Measurements from ENCODE around the gene PNMA8B. TPM values are rescaled to one million over a fixed set of nuclear protein-coding genes. Genes with fewer than 3 reads are reported as not detected.

PNMA8B gene
- total RNA-seq, 5 donors from 2014 or later (not counting 1 experiment from before 2014, with no cell fraction given): 0.20 to 1.1 (median 0.44) TPM

DNA sequence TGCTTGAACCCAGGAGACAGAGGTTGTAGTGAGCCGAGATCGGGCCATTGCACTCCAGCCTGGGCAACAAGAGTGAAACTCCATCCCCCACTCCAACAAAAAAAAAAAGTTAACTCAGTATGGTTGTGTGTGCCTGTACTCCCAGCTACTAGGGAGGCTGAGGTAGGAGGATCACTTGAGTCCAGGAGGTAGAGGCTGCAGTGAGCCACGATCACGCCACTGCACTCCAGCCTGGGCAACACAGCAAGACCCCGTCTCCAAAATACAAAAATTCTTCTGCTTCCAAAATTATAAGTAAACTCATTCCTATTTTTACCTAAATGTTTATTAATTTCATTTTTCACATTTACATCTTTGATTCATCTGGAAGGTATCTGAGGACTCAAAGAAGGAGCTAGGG, 38.7 kb downstream of the PNMA8B start:
- no peak for ATAC-seq (replicated peaks in 1 of 4)
- H3K36me3 Mint-ChIP-seq: no peaks in the 10 kb centered on the region

DNA sequence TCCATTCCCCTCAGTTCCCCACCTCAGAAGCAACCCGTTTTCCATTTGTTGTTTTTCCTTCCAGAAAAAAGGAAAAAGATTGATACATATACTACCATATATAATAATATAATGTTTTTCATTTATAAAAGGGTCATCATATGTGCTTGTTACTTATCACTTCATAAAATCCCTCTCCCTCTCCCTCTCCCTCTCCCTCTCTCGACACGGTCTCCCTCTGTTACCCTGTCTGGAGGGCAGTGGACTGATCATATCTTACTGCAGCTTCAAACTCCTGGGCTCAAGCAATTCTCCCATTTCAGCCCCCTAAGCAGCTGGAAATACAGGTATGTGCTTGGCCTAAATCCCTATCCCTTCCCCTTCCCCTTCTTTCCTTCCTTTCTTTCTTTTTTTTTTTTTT, 41.4 kb downstream of the PNMA8B start:
- WGBS (ENCODE audit: insufficient coverage): no CpG with 5 or more reads among the region's 3 CpGs
- no peaks in the 10 kb centered on the region for H3K4me1 ChIP-seq (ENCODE audit: control insufficient read depth in 1 of 2, extremely low read depth in 1 of 2, insufficient read depth in 2 of 2, low read length in 2 of 2)
- DNase-seq (no peak), ATAC-seq (replicated peaks in 1 of 4) (no peak)
- H3K36me3 ChIP-seq (ENCODE audit: control insufficient read depth in 2 of 2, extremely low read depth in 1 of 2, insufficient read depth in 1 of 2, low read length in 1 of 2): no peaks in the 10 kb centered on the region
- no peak overlapping the region for H3K27ac ChIP-seq (ENCODE audit: low read length)
- H3K4me3 Mint-ChIP-seq: no peak overlapping the region
- H3K9me3 ChIP-seq: no peaks in the 10 kb centered on the region
- peaks cover 3% of the 10 kb centered on the region for H3K36me3 Mint-ChIP-seq
- no peak overlapping the region for H3K4me3 ChIP-seq (ENCODE audit: control insufficient read depth in 1 of 2, extremely low read depth in 1 of 2, low read length in 1 of 2)
- H3K27me3 ChIP-seq (replicated peaks in 1 of 2; ENCODE audit: control insufficient read depth in 2 of 2, extremely low read depth in 1 of 2, insufficient read depth in 2 of 2, low read length in 1 of 2): peaks cover 0 to 23% of the 10 kb centered on the region in 2 experiments
- POLR2A ChIA-PET: no interaction called here
- H3K4me1 Mint-ChIP-seq: no peaks in the 10 kb centered on the region
- H3K9me3 Mint-ChIP-seq: peaks cover 6 to 7% (median 7%) of the 10 kb centered on the region in 3 donors
- H3K27me3 Mint-ChIP-seq: peaks cover 34 to 36% of the 10 kb centered on the region in 2 donors
- CTCF ChIA-PET: no interaction called here
- H3K27ac Mint-ChIP-seq: no peak overlapping the region

More for the DNA sequence above, 38.7 kb downstream of the PNMA8B start:
- Mint-ChIP-seq H3K27ac (no peak overlapping the region), H3K4me3 (no peak overlapping the region), H3K9me3 (no peaks in the 10 kb centered on the region), H3K27me3 (peaks cover 30 to 32% of the 10 kb centered on the region in 2 donors), H3K4me1 (no peaks in the 10 kb centered on the region)
- peaks cover 0 to 36% of the 10 kb centered on the region in 2 experiments for H3K27me3 ChIP-seq (replicated peaks in 1 of 2; ENCODE audit: control insufficient read depth in 2 of 2, extremely low read depth in 1 of 2, insufficient read depth in 2 of 2, low read length in 1 of 2)
- ChIA-PET POLR2A (no interaction called here), CTCF (interaction anchor here (0.7 kb wide), 2 partner anchors 11 to 75 kb away, joined by 3 read pairs; no protein-coding TSS in a partner anchor)
- DNase-seq: no peak
- no peak overlapping the region for H3K27ac ChIP-seq (ENCODE audit: low read length)
- H3K4me3 ChIP-seq (ENCODE audit: control insufficient read depth in 1 of 2, extremely low read depth in 1 of 2, low read length in 1 of 2): no peak overlapping the region
- no peaks in the 10 kb centered on the region for H3K4me1 ChIP-seq (ENCODE audit: control insufficient read depth in 1 of 2, extremely low read depth in 1 of 2, insufficient read depth in 2 of 2, low read length in 2 of 2)
- WGBS (ENCODE audit: insufficient coverage): no CpG with 5 or more reads among the region's 5 CpGs
- no peaks in the 10 kb centered on the region for H3K36me3 ChIP-seq (ENCODE audit: control insufficient read depth in 2 of 2, extremely low read depth in 1 of 2, insufficient read depth in 1 of 2, low read length in 1 of 2)
- H3K9me3 ChIP-seq: no peaks in the 10 kb centered on the region

DNA sequence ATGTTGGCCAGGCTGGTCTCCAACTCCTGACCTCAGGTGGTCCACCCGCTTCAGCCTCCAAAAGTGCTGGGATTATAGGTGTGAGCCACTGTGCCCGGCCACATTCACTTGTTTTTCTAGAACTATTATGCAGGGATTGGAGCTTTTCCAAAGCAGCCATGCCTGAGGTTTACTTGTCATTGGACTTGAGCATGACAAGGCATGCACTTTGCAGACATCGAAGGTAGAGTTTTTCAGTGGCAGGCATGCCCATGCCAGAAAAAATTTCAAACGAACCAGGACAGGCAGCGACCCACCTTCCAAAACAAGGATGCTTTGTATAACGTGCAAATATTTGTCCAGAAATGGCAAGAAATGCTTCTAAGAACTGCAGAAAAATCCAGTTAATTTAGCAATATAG, 42.0 kb downstream of the PNMA8B start:
- H3K27ac Mint-ChIP-seq: no peak overlapping the region
- H3K4me3 ChIP-seq (ENCODE audit: control insufficient read depth in 1 of 2, extremely low read depth in 1 of 2, low read length in 1 of 2): no peak overlapping the region
- DNase-seq (no peak), ATAC-seq (replicated peaks in 1 of 4) (no peak)
- no peaks in the 10 kb centered on the region for H3K36me3 ChIP-seq (ENCODE audit: control insufficient read depth in 2 of 2, extremely low read depth in 1 of 2, insufficient read depth in 1 of 2, low read length in 1 of 2)
- H3K4me1 Mint-ChIP-seq: no peaks in the 10 kb centered on the region
- no peaks in the 10 kb centered on the region for H3K9me3 ChIP-seq
- no peak overlapping the region for H3K4me3 Mint-ChIP-seq
- peaks cover 0 to 25% of the 10 kb centered on the region in 2 experiments for H3K27me3 ChIP-seq (replicated peaks in 1 of 2; ENCODE audit: control insufficient read depth in 2 of 2, extremely low read depth in 1 of 2, insufficient read depth in 2 of 2, low read length in 1 of 2)
- CTCF ChIA-PET: no interaction called here
- POLR2A ChIA-PET: no interaction called here
- no peak overlapping the region for H3K27ac ChIP-seq (ENCODE audit: low read length)
- H3K9me3 Mint-ChIP-seq: peaks cover 7 to 8% (median 8%) of the 10 kb centered on the region in 3 donors
- H3K27me3 Mint-ChIP-seq: peaks cover 31 to 33% of the 10 kb centered on the region in 2 donors
- H3K4me1 ChIP-seq (ENCODE audit: control insufficient read depth in 1 of 2, extremely low read depth in 1 of 2, insufficient read depth in 2 of 2, low read length in 2 of 2): no peaks in the 10 kb centered on the region
- 87% methylated on average over 6 of the region's 6 CpGs for WGBS (ENCODE audit: insufficient coverage)
- peaks cover 3% of the 10 kb centered on the region for H3K36me3 Mint-ChIP-seq

DNA sequence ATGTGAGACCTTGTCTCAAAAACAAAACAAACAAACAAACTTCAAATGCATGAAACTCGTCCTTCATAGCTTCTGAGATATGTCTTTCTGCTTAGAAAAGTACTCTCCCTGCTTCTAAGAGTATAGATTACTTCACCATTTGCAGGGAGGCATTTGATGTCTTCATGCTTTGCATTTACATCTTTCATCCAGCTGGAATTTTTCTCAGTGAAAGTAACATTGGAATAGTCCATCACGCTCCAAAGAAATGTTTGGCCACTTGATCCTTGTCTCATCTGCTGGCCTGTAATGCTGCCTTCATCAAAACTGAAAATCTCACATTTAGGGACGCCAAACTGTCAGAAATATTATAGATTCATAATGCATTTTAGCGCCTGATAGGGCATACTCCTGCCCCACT, 43.5 kb downstream of the PNMA8B start:
- Mint-ChIP-seq H3K27ac (no peak overlapping the region), H3K4me1 (no peaks in the 10 kb centered on the region), H3K36me3 (peaks cover 3% of the 10 kb centered on the region), H3K4me3 (no peak overlapping the region), H3K9me3 (peaks cover 7 to 8% (median 8%) of the 10 kb centered on the region in 3 donors), H3K27me3 (peaks cover 28 to 34% of the 10 kb centered on the region in 2 donors)
- ChIA-PET POLR2A (no interaction called here), CTCF (no interaction called here)
- H3K4me3 ChIP-seq (ENCODE audit: control insufficient read depth in 1 of 2, extremely low read depth in 1 of 2, low read length in 1 of 2): no peak overlapping the region
- 69% methylated on average over 2 of the region's 4 CpGs for WGBS (ENCODE audit: insufficient coverage)
- ATAC-seq (replicated peaks in 1 of 4): no peak
- H3K27ac ChIP-seq (ENCODE audit: low read length): no peak overlapping the region
- H3K4me1 ChIP-seq (ENCODE audit: control insufficient read depth in 1 of 2, extremely low read depth in 1 of 2, insufficient read depth in 2 of 2, low read length in 2 of 2): no peaks in the 10 kb centered on the region
- no peak for DNase-seq
- H3K36me3 ChIP-seq (ENCODE audit: control insufficient read depth in 2 of 2, extremely low read depth in 1 of 2, insufficient read depth in 1 of 2, low read length in 1 of 2): no peaks in the 10 kb centered on the region
- peaks cover 0 to 27% of the 10 kb centered on the region in 2 experiments for H3K27me3 ChIP-seq (replicated peaks in 1 of 2; ENCODE audit: control insufficient read depth in 2 of 2, extremely low read depth in 1 of 2, insufficient read depth in 2 of 2, low read length in 1 of 2)
- no peaks in the 10 kb centered on the region for H3K9me3 ChIP-seq

DNA sequence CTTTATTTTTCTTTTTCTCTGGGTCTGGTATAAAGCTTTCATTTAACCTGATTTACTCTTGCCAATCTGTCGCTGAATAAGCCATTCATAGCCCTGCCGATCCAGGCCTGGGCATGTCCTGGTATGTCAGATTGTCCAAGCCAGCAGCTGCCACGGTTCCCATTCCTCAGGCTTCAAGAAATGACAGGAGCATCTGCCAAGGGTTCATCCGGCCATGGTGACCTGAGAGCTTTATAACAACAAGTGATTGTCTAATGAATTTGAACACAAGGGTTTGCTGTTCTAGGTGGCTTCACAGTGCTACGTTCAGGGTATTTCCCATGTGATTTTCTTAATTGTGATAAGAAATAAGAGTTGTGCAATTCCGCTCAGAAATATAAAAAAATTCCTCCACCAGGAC, 44.3 kb downstream of the PNMA8B start:
- Histone ChIP-seq H3K9me3 (no peaks in the 10 kb centered on the region), H3K27ac (ENCODE audit: low read length) (no peak overlapping the region), H3K4me3 (ENCODE audit: control insufficient read depth in 1 of 2, extremely low read depth in 1 of 2, low read length in 1 of 2) (no peak overlapping the region), H3K4me1 (ENCODE audit: control insufficient read depth in 1 of 2, extremely low read depth in 1 of 2, insufficient read depth in 2 of 2, low read length in 2 of 2) (no peaks in the 10 kb centered on the region), H3K27me3 (replicated peaks in 1 of 2; ENCODE audit: control insufficient read depth in 2 of 2, extremely low read depth in 1 of 2, insufficient read depth in 2 of 2, low read length in 1 of 2) (peaks cover 0 to 23% of the 10 kb centered on the region in 2 experiments), H3K36me3 (ENCODE audit: control insufficient read depth in 2 of 2, extremely low read depth in 1 of 2, insufficient read depth in 1 of 2, low read length in 1 of 2) (no peaks in the 10 kb centered on the region)
- Mint-ChIP-seq H3K36me3 (peaks cover 3% of the 10 kb centered on the region), H3K4me3 (no peak overlapping the region), H3K27me3 (peaks cover 26 to 32% of the 10 kb centered on the region in 2 donors), H3K4me1 (no peaks in the 10 kb centered on the region), H3K9me3 (peaks cover 7 to 8% (median 8%) of the 10 kb centered on the region in 3 donors), H3K27ac (no peak overlapping the region)
- 82% methylated on average over 4 of the region's 6 CpGs for WGBS (ENCODE audit: insufficient coverage)
- ChIA-PET POLR2A (no interaction called here), CTCF (no interaction called here)
- no peak for DNase-seq
- ATAC-seq (replicated peaks in 1 of 4): no peak

DNA sequence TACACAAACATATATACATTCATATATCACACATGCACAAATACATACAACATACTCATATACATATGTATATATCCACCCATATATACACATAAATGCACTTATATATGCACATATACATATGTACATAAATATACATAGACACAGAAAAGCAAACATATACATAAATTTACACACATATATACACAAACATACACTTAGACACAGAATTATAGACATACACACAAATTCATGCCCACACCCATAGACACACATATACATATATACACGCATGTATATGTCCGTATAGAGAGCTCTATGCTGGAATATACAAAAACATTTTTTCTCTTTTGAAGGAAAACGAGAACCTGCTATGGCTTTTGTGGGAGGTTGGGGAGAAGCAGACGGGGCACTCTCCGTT, 44.9 kb downstream of the PNMA8B start:
- H3K36me3 Mint-ChIP-seq: peaks cover 3% of the 10 kb centered on the region
- H3K27ac Mint-ChIP-seq: no peak overlapping the region
- H3K9me3 Mint-ChIP-seq: peaks cover 7 to 8% (median 8%) of the 10 kb centered on the region in 3 donors
- CTCF ChIA-PET: interaction anchor here in 1 of 2 donors (1.4 kb wide), 1 partner anchor 9 kb away, joined by 7 read pairs; no protein-coding TSS in a partner anchor
- Histone ChIP-seq H3K9me3 (no peaks in the 10 kb centered on the region), H3K4me3 (ENCODE audit: control insufficient read depth in 1 of 2, extremely low read depth in 1 of 2, low read length in 1 of 2) (no peak overlapping the region), H3K36me3 (ENCODE audit: control insufficient read depth in 2 of 2, extremely low read depth in 1 of 2, insufficient read depth in 1 of 2, low read length in 1 of 2) (no peaks in the 10 kb centered on the region), H3K27me3 (replicated peaks in 1 of 2; ENCODE audit: control insufficient read depth in 2 of 2, extremely low read depth in 1 of 2, insufficient read depth in 2 of 2, low read length in 1 of 2) (peaks cover 0 to 22% of the 10 kb centered on the region in 2 experiments), H3K4me1 (ENCODE audit: control insufficient read depth in 1 of 2, extremely low read depth in 1 of 2, insufficient read depth in 2 of 2, low read length in 2 of 2) (no peaks in the 10 kb centered on the region), H3K27ac (ENCODE audit: low read length) (no peak overlapping the region)
- no peaks in the 10 kb centered on the region for H3K4me1 Mint-ChIP-seq
- no CpG with 5 or more reads among the region's 5 CpGs for WGBS (ENCODE audit: insufficient coverage)
- no peak overlapping the region for H3K4me3 Mint-ChIP-seq
- POLR2A ChIA-PET: no interaction called here
- peaks cover 25 to 33% of the 10 kb centered on the region in 2 donors for H3K27me3 Mint-ChIP-seq
- ATAC-seq (replicated peaks in 1 of 4) (no peak), DNase-seq (no peak)

DNA sequence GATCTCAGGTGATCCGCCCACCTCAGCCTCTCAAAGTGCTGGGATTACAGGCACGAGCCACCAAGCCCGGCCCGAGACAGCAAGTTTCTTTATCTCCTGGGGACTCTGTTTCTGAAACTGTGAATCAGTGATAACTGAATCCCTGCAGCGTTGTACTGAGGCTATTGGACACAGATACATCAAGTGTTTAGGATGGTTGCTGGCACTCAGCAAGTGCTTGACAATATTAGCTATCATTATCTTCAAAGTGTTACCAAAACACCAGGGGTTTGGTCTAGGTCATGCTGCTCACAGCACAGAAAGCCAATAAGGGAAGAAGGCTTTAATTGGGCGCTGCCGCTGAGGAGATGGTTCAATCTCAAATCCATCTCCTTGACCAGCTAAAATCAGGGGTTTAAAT, 46.4 kb downstream of the PNMA8B start:
- H3K4me1 ChIP-seq (ENCODE audit: control insufficient read depth in 1 of 2, extremely low read depth in 1 of 2, insufficient read depth in 2 of 2, low read length in 2 of 2): no peaks in the 10 kb centered on the region
- ChIA-PET CTCF (interaction anchor here in 1 of 2 donors (0.6 to 1.4 kb wide), 2 partner anchors 10 to 295 kb away, joined by 3 to 7 read pairs; no protein-coding TSS in a partner anchor), POLR2A (no interaction called here)
- Mint-ChIP-seq H3K4me3 (no peak overlapping the region), H3K36me3 (peaks cover 3% of the 10 kb centered on the region), H3K9me3 (peaks cover 7 to 8% (median 8%) of the 10 kb centered on the region in 3 donors), H3K27ac (no peak overlapping the region), H3K4me1 (no peaks in the 10 kb centered on the region), H3K27me3 (peaks cover 13 to 25% of the 10 kb centered on the region in 2 donors)
- H3K27me3 ChIP-seq (replicated peaks in 1 of 2; ENCODE audit: control insufficient read depth in 2 of 2, extremely low read depth in 1 of 2, insufficient read depth in 2 of 2, low read length in 1 of 2): peaks cover 0 to 15% of the 10 kb centered on the region in 2 experiments
- WGBS (ENCODE audit: insufficient coverage): 63% methylated on average over 4 of the region's 7 CpGs
- H3K36me3 ChIP-seq (ENCODE audit: control insufficient read depth in 2 of 2, extremely low read depth in 1 of 2, insufficient read depth in 1 of 2, low read length in 1 of 2): no peaks in the 10 kb centered on the region
- H3K4me3 ChIP-seq (ENCODE audit: control insufficient read depth in 1 of 2, extremely low read depth in 1 of 2, low read length in 1 of 2): no peak overlapping the region
- no peak overlapping the region for H3K27ac ChIP-seq (ENCODE audit: low read length)
- ATAC-seq (replicated peaks in 1 of 4): no peak
- no peak for DNase-seq
- no peaks in the 10 kb centered on the region for H3K9me3 ChIP-seq
